ENCODE measurements around the gene XYLT1. TPM values are rescaled to one million over a fixed set of nuclear protein-coding genes. Genes with fewer than 3 reads are reported as not detected.

Gene XYLT1
- polyA plus RNA-seq, 1 donor (not counting 4 experiments of a cell fraction or from before 2014, with no cell fraction given), result 4.4 TPM

DNA sequence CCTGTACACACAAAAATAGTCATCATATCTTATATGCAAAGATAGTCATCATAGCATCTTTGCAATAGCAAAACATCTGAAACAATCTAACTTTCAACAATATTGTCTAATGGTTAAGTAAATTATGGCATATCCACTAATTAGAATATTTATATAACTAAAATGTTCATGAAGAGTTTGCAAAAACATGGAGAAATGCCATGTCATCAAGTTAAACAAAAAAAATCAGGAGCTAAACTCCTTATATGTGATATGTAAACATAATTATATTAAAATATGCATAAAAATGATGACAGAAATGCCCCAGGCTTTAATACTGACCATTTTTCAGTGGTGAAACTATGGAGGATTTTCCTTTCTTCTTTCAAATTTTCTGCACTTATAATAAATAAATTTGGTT is 22.3 kb upstream of the XYLT1 start:
- Histone ChIP-seq H3K79me2 (ENCODE audit: control insufficient read depth, insufficient read depth, low read length) (no peaks in the 10 kb centered on the region), H3K4me1 (ENCODE audit: control insufficient read depth, extremely low read depth, insufficient read depth, low read length) (peaks cover 6% of the 10 kb centered on the region), H3K4me2 (ENCODE audit: control insufficient read depth, extremely low read depth, insufficient read depth, low read depth, low read length) (no peak overlapping the region), H3K27ac (ENCODE audit: control insufficient read depth, insufficient read depth, low read length) (no peak overlapping the region), H3K9ac (ENCODE audit: control insufficient read depth, extremely low read depth, insufficient read depth, low read length) (no peak overlapping the region), H3K4me3 (ENCODE audit: control insufficient read depth in 2 of 3, extremely low read depth in 1 of 3, insufficient read depth in 2 of 3, low read depth in 1 of 3, low read length in 3 of 3) (no peak overlapping the region), H4K20me1 (ENCODE audit: control insufficient read depth, extremely low read depth, insufficient read depth, low read length) (no peaks in the 10 kb centered on the region), H3K9me1 (ENCODE audit: control insufficient read depth, extremely low read depth, insufficient read depth, low read length) (no peaks in the 10 kb centered on the region), H3K36me3 (ENCODE audit: control insufficient read depth in 2 of 2, extremely low read depth in 1 of 2, insufficient read depth in 2 of 2, low read length in 2 of 2) (no peaks in the 10 kb centered on the region), H3K9me3 (ENCODE audit: control insufficient read depth, low read depth, low read length) (no peaks in the 10 kb centered on the region), H3K27me3 (ENCODE audit: control insufficient read depth, extremely low read depth, insufficient read depth, low read length) (no peaks in the 10 kb centered on the region), H2AFZ (ENCODE audit: control insufficient read depth, low read length) (no peak overlapping the region)
- no peak for TF ChIP-seq EZH2 (IDR thresholded peaks at IDR 0.05; ENCODE audit: low read length)
- TF ChIP-seq CTCF (optimal IDR thresholded peaks at IDR 0.05 in 1 of 3, IDR thresholded peaks at IDR 0.05 in 1 of 3, conservative IDR thresholded peaks at IDR 0.05 in 1 of 3; ENCODE audit: extremely low read depth in 1 of 3, insufficient read depth in 2 of 3, low read length in 3 of 3), result no peak
- no peak for FAIRE-seq
- DNase-seq (ENCODE audit: low read depth, low spot score), result no peak
- dilution Hi-C loops (cut with MboI; ENCODE audit: extremely low pct_ligation_motif_present, low sequenced_read_pairs), result no loop called here

DNA sequence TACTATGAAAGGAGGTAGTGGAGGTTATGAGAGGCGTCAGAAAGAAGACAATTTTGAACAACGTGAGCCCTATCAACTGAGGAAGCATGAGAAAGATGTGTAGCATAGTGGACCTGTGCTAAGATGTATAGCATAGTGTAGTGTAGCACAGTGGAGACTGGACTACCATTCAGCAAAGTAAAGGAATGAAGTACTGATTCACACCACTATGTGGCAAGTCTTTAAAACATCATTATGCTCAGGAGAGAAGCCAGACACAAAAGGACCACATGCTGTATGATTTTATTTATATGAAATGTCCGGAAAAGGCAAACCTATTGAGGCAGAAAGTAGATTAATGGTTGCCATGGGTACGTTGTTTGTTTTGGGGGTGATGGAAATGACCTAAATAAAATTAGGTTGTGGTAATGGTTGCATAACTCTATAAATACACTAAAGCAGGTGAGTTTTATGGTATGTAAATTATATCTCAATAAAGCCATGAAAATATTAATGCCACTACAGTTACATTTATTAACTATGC is 20.4 kb upstream of the XYLT1 start:
- FAIRE-seq, result no peak
- Histone ChIP-seq H3K9ac (ENCODE audit: control insufficient read depth, extremely low read depth, insufficient read depth, low read length) (no peak overlapping the region), H4K20me1 (ENCODE audit: control insufficient read depth, extremely low read depth, insufficient read depth, low read length) (no peaks in the 10 kb centered on the region), H3K27me3 (ENCODE audit: control insufficient read depth, extremely low read depth, insufficient read depth, low read length) (no peaks in the 10 kb centered on the region), H3K36me3 (ENCODE audit: control insufficient read depth in 2 of 2, extremely low read depth in 1 of 2, insufficient read depth in 2 of 2, low read length in 2 of 2) (no peaks in the 10 kb centered on the region), H3K4me3 (ENCODE audit: control insufficient read depth in 2 of 3, extremely low read depth in 1 of 3, insufficient read depth in 2 of 3, low read depth in 1 of 3, low read length in 3 of 3) (no peak overlapping the region), H3K9me3 (ENCODE audit: control insufficient read depth, low read depth, low read length) (no peaks in the 10 kb centered on the region), H3K27ac (ENCODE audit: control insufficient read depth, insufficient read depth, low read length) (no peak overlapping the region), H3K79me2 (ENCODE audit: control insufficient read depth, insufficient read depth, low read length) (no peaks in the 10 kb centered on the region), H3K4me1 (ENCODE audit: control insufficient read depth, extremely low read depth, insufficient read depth, low read length) (peaks cover 6% of the 10 kb centered on the region), H3K9me1 (ENCODE audit: control insufficient read depth, extremely low read depth, insufficient read depth, low read length) (no peaks in the 10 kb centered on the region), H2AFZ (ENCODE audit: control insufficient read depth, low read length) (no peak overlapping the region), H3K4me2 (ENCODE audit: control insufficient read depth, extremely low read depth, insufficient read depth, low read depth, low read length) (no peak overlapping the region)
- dilution Hi-C loops (cut with MboI; ENCODE audit: extremely low pct_ligation_motif_present, low sequenced_read_pairs), result no loop called here
- DNase-seq (ENCODE audit: low read depth, low spot score), result no peak
- TF ChIP-seq EZH2 (IDR thresholded peaks at IDR 0.05; ENCODE audit: low read length) (no peak), CTCF (optimal IDR thresholded peaks at IDR 0.05 in 1 of 3, IDR thresholded peaks at IDR 0.05 in 1 of 3, conservative IDR thresholded peaks at IDR 0.05 in 1 of 3; ENCODE audit: extremely low read depth in 1 of 3, insufficient read depth in 2 of 3, low read length in 3 of 3) (no peak)
